ENCODE results near the gene FGD4. TPM values are rescaled to one million over a fixed set of nuclear protein-coding genes. Genes with fewer than 3 reads are reported as not detected.

The FGD4 gene
- total RNA-seq, 4 donors from 2014 or later: 32.5 to 51.4 (median 38.8) TPM

GRCh38 chr12:32603858-32604257, 204.5 kb downstream of the FGD4 start:
- Histone ChIP-seq H3K27me3 (no peaks in the 10 kb centered on the region), H3K27ac (no peak overlapping the region), H3K4me3 (replicated peaks in 1 of 3) (no peak overlapping the region), H3K36me3 (peaks cover 11 to 12% of the 10 kb centered on the region in 2 donors), H3K4me1 (peaks cover 10 to 12% of the 10 kb centered on the region in 2 donors), H3K9me3 (no peaks in the 10 kb centered on the region)
- WGBS, 2 donors: 89 to 92% methylated on average over 2 of the region's 2 CpGs
- TF ChIP-seq CTCF (IDR thresholded peaks at IDR 0.05) (no peak), POLR2A (IDR thresholded peaks at IDR 0.05) (no peak)
- no peak for DNase-seq
- intact Hi-C loops (cut with DNase I): no loop called here

GRCh38 chr12:32604565-32604964, 205.2 kb downstream of the FGD4 start:
- Histone ChIP-seq H3K9me3 (no peaks in the 10 kb centered on the region), H3K27me3 (no peaks in the 10 kb centered on the region), H3K27ac (peak overlapping the region; percentile 15 to 77 (median 73)), H3K4me3 (replicated peaks in 1 of 3) (no peak overlapping the region), H3K36me3 (peaks cover 11 to 12% of the 10 kb centered on the region in 2 donors), H3K4me1 (peaks cover 10 to 12% of the 10 kb centered on the region in 2 donors)
- WGBS, 2 donors: 68 to 90% methylated on average over 2 of the region's 2 CpGs
- TF ChIP-seq CTCF (IDR thresholded peaks at IDR 0.05) (no peak), POLR2A (IDR thresholded peaks at IDR 0.05) (no peak)
- no peak for DNase-seq
- intact Hi-C loops (cut with DNase I): no loop called here

- peaks cover 11 to 12% of the 10 kb centered on the region in 2 donors for H3K36me3 ChIP-seq
- peaks cover 10 to 12% of the 10 kb centered on the region in 2 donors for H3K4me1 ChIP-seq
- H3K27ac ChIP-seq: peak overlapping the region; percentile 62 to 77 (median 73)
- H3K27me3 ChIP-seq: no peaks in the 10 kb centered on the region
- H3K4me3 ChIP-seq (replicated peaks in 1 of 3): no peak overlapping the region
- WGBS, 2 donors: 96 to 97% methylated on average over 3 of the region's 3 CpGs
- peak in 1 of 2 donors; percentile 19 for DNase-seq
- intact Hi-C loops (cut with DNase I): no loop called here
- TF ChIP-seq POLR2A (IDR thresholded peaks at IDR 0.05): no peak
- peak in 1 of 6 experiments; percentile 9 for TF ChIP-seq CTCF (IDR thresholded peaks at IDR 0.05)
- no peaks in the 10 kb centered on the region for H3K9me3 ChIP-seq
Measured at GRCh38 chr12:32605326-32606095, 206.2 kb downstream of the FGD4 start.

- intact Hi-C loops (cut with DNase I): no loop called here
- WGBS, 2 donors: 93 to 94% methylated on average over 2 of the region's 2 CpGs
- no peak for DNase-seq
- H3K27ac ChIP-seq: peak overlapping the region in 1 of 3 donors; percentile 77
- TF ChIP-seq CTCF (IDR thresholded peaks at IDR 0.05): no peak
- no peak for TF ChIP-seq POLR2A (IDR thresholded peaks at IDR 0.05)
- peaks cover 10 to 12% of the 10 kb centered on the region in 2 donors for H3K4me1 ChIP-seq
- H3K4me3 ChIP-seq (replicated peaks in 1 of 3): no peak overlapping the region
- H3K9me3 ChIP-seq: no peaks in the 10 kb centered on the region
- no peaks in the 10 kb centered on the region for H3K27me3 ChIP-seq
- H3K36me3 ChIP-seq: peaks cover 6 to 12% of the 10 kb centered on the region in 2 donors
Measured at GRCh38 chr12:32606443-32606842, 207.1 kb downstream of the FGD4 start.

- WGBS, 2 donors: 81 to 97% methylated on average over 1 of the region's 1 CpG
- peaks cover 2 to 12% of the 10 kb centered on the region in 2 donors for H3K36me3 ChIP-seq
Measured at GRCh38 chr12:32609966-32610365, 210.6 kb downstream of the FGD4 start.

More at GRCh38 chr12:32609966-32610365, 210.6 kb downstream of the FGD4 start:
- intact Hi-C loops (cut with DNase I): no loop called here
- H3K4me1 ChIP-seq: peaks cover 2 to 8% of the 10 kb centered on the region in 2 donors
- H3K27ac ChIP-seq: no peak overlapping the region
- no peaks in the 10 kb centered on the region for H3K27me3 ChIP-seq
- no peak for DNase-seq
- TF ChIP-seq POLR2A (IDR thresholded peaks at IDR 0.05) (no peak), CTCF (IDR thresholded peaks at IDR 0.05) (no peak)
- H3K4me3 ChIP-seq (replicated peaks in 1 of 3): no peak overlapping the region
- no peaks in the 10 kb centered on the region for H3K9me3 ChIP-seq
